HG02678 (cell line): ENCODE measurements around the gene ZBTB44.
"Not testable (repeated sequence)": the region's sequence is repeated elsewhere in the genome, so short reads cannot be mapped to it uniquely, and the experiment has no call there.

Experiments
- ATAC-seq: cut with Tn5 transposase; IDR thresholded peaks from one replicate; pipeline ENCODE4 v1.9.1; 2021; ENCODE audit warnings: mild to moderate bottlenecking, moderate library complexity; ENCODE audit not compliant: unreplicated experiment

Gene ZBTB44

GRCh38 chr11:130314750-130315285 lies at the start of gene ZBTB44:
ZBTB44 (minus strand) TSS chr11:130314917; CDS start chr11:130261873, 53,044 bp downstream.
- peak; percentile 59 for ATAC-seq

GRCh38 chr11:130359419-130359818 lies 44.7 kb upstream of the ZBTB44 start:
- ATAC-seq, result no peak

- ATAC-seq, result no peak
These were observed 43.7 kb upstream of the ZBTB44 start for GRCh38 chr11:130358398-130358797.

GRCh38 chr11:130347261-130347660 lies 32.5 kb upstream of the ZBTB44 start:
- ATAC-seq, result no peak

GRCh38 chr11:130344841-130345240 lies 30.1 kb upstream of the ZBTB44 start:
- no peak for ATAC-seq

GRCh38 chr11:130340671-130341319 lies 26.1 kb upstream of the ZBTB44 start:
- ATAC-seq, result peak; percentile 48

- ATAC-seq, result no peak
These were observed 23.9 kb upstream of the ZBTB44 start for GRCh38 chr11:130338667-130339066.

- ATAC-seq, result no peak
These were observed 22.8 kb upstream of the ZBTB44 start for GRCh38 chr11:130337281-130338089.

GRCh38 chr11:130331397-130331796 lies 16.7 kb upstream of the ZBTB44 start:
- not testable (repeated sequence) for ATAC-seq

- ATAC-seq, result no peak
These were observed 15.5 kb upstream of the ZBTB44 start for GRCh38 chr11:130330101-130330684.

- no peak for ATAC-seq
These were observed 13.7 kb upstream of the ZBTB44 start for GRCh38 chr11:130328420-130328819.

GRCh38 chr11:130327716-130328115 lies 13.0 kb upstream of the ZBTB44 start:
- ATAC-seq, result no peak

- ATAC-seq, result no peak
These were observed 11.0 kb upstream of the ZBTB44 start for GRCh38 chr11:130325691-130326090.

GRCh38 chr11:130323452-130324450 lies 9.0 kb upstream of the ZBTB44 start:
- no peak for ATAC-seq

- no peak for ATAC-seq
These were observed 7.4 kb upstream of the ZBTB44 start for GRCh38 chr11:130322126-130322525.

GRCh38 chr11:130318031-130318673 lies 3.4 kb upstream of the ZBTB44 start:
- ATAC-seq, result no peak

GRCh38 chr11:130315354-130315970 lies 745 bp upstream of the ZBTB44 start:
- ATAC-seq, result peak; percentile 40

- ATAC-seq, result peak; percentile 55
These were observed 450 bp downstream of the ZBTB44 start for GRCh38 chr11:130314184-130314749.
